GM21737 (cell line): ENCODE results near the gene GNRH2.
"Not testable (repeated sequence)": the region's sequence is repeated elsewhere in the genome, so short reads cannot be mapped to it uniquely, and the experiment has no call there.

Experiments
- ATAC-seq: cut with Tn5 transposase; IDR thresholded peaks from one replicate; pipeline ENCODE4 v1.9.1; 2021; ENCODE audit warnings: mild to moderate bottlenecking, moderate library complexity; ENCODE audit not compliant: unreplicated experiment

GNRH2 gene, protein sequence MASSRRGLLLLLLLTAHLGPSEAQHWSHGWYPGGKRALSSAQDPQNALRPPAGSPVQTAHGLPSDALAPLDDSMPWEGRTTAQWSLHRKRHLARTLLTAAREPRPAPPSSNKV

DNA sequence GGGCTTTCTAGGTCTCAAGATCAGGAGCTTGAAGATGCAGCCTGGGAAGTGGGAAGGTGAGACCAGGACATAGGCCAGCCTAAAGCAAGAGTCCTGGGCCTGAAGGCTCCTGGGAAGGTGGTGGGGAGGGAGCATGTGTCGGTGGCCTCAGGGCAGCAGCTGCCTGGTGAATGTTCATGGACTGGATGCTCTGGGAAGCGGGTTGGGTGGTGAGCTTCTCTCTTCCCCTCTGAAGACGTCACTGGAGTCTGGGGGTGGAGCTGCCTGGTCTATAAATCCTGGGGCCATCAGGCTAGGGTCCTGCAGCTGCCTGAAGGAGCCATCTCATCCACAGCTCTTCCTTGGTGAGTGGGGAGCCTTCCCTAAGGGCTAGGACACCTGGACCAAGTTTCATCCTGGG, at the start of gene GNRH2:
Gene GNRH2 (plus strand): TSS at position 301 of the 400 bp plus-strand sequence. CDS start 793 bp downstream, outside the sequence.
- ATAC-seq, result no peak

DNA sequence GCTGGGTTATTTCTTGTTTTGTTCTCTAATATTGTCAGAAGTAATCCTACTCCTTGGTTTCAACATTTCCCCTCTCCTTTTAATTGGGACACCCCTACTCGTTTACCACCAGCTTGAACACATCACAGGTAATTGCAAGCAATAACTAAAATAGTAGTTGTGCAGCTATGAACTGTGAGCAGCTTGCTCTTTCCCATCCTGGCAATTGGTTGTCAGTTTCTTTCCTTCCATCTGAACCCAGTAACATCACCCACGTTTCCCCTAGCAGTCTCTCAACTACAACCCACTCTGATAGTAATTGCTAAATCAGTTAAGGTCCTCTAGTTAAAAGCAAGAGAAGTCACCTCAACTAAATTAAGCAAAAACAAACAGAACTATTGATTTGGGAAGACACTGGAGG, 47.6 kb upstream of the GNRH2 start:
- no peak for ATAC-seq

DNA sequence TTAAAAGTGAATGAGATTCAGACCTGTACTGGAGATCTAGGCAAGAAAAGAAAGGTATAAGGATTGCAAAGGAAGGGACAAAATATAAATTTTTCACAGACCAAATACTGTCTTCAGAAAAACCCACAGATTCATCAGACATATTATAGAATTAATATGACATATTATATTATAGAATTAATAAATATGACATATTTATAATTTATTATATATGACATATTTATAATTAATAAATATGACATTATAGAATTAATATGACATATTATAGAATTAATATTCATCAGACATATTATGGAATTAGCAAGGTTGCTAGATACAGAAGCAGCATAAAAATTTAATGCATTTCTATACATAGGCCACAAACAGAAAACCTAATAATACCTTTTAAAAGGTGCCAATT, 44.7 kb upstream of the GNRH2 start:
- no peak for ATAC-seq

DNA sequence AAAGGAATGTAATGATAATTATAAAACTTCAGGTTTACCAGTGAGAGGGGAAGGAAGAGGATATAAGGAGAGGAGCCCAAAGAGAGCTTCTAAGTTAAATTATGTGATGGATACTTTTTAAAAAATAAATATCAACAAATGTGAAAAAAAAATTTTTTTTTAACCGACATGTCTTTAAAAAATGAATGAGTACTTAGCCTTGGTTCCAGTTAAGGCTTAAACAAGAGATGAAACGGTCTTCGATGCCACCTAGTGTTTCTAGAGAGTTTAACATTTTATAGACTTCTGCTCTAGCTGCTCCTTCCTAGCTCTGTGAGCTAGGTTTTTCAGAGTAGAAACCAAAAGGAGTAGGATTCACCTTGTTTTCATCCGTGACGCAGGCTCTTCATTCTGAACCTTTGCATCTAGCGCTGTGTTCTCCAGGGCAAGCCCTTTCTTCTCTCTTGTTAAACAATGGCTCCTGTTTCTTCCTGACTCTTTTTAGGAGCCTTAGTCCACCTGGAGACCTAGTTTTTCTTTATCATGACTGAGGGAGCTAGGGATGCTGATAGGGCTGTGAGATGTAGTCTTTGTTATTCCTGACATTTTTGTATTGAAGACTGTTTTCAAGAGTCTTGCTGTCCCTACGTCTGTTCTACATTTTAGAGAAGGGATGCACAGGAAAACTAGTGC, 42.4 kb upstream of the GNRH2 start:
- ATAC-seq, result no peak

DNA sequence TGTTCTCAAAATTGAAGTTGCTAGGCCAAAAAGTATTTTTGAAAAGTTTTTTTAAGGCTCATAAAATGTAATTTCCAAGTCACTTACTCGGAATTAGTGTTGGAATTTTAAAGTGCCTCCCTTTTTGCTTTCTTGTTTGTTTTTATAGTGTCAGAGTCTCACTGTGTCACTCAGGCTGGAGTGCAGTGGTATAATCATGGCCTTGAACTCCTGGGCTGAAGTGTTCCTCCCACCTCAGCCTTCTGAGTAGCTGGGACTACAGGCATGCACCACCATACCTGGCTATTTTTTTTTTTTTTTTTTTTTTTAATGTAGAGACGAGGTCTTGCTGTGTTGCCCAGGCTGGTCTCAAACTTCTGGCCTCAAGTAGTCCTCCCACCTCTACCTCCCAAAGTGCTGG, 40.0 kb upstream of the GNRH2 start:
- ATAC-seq, result no peak

DNA sequence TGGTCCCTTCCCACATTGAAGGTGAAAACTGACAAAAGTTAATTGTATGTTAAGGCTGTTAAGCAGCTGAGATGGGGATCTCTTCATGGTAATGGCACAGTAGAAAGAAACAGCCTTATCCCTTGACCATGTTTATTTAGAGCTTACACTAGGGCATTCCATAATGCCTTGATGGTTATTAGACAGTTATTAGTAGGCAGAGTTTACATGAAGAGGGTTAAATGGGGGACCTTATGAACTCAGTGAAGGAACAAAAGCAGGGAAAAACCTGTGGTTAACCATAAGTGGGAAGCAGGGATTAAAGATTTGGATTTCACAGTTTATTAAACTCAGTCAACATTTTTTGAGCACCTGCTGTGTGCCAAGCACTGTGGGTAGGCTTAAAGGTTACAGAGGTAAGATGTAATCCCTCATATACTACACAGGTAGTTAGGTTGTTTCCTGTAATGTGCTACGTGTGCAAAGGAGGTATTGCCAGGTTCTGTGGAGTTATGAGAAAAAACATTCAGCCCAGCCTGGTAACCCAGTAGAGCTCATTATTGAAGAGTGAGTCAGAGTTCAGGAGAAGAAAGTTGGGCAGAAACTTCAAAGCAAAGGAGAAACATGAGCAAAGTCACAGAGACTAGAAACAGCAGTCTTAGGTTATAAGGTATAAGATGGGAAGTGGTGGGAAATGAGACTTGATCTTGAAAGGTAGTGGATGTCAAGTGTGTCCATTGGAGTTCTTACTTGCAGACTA, 32.3 kb upstream of the GNRH2 start:
- ATAC-seq, result no peak

DNA sequence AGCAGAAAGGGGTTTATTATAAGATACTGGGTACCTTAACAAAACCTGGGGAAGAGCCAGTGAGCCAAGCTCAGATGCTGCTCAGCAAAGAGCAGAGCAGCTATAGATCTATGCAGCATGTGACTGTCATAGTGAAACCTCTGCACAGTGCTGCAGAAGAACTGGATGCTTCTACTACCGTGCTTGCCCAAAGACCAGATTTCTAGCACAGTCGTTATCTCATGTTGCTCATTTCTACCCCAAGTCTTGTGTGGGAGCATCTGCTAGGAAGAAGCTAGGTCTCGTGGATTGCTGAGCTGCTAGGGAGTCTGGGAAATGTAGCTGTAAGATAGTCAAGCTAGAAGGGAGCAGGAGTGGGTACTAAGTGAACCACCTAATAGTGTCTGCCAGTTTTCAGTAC, 31.7 kb upstream of the GNRH2 start:
- ATAC-seq, result no peak

DNA sequence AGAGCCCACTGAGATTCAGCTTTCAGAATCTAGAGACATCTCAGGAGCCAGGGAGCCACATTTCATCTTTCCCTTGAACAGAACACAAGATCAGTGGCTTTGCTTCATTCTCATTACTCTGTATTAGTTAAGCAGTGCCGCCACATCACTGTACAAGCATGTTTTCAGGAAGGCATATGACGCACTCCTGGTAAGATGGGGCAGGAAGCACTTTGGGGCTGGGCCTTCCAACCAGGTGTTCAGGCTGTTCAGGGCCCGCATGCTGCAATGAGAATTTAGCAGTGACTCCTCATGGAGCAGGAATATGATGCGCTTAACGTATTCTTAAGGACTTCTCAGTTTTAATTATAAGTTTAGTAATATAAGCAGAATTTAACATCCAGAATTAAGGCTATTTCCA, 29.7 kb upstream of the GNRH2 start:
- ATAC-seq, result no peak

DNA sequence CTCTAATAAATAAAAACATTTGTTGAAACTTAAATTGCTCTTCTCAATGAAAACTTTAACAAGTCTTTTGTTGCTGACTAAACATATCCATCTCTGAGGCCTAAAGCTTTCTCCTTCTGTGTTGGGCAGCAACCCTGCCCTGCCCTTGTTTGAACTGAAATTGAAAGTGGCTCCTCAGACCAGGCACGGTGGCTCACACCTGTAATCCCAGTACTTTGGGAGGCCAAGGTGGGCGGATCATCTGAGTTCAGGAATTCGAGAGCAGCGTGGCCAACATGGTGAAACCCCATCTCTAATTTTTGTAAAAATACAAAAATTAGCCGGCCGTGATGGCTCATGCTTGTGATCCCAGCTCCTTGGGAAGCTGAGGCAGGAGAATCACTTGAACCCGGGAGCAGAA, 29.2 kb upstream of the GNRH2 start:
- ATAC-seq, result no peak

DNA sequence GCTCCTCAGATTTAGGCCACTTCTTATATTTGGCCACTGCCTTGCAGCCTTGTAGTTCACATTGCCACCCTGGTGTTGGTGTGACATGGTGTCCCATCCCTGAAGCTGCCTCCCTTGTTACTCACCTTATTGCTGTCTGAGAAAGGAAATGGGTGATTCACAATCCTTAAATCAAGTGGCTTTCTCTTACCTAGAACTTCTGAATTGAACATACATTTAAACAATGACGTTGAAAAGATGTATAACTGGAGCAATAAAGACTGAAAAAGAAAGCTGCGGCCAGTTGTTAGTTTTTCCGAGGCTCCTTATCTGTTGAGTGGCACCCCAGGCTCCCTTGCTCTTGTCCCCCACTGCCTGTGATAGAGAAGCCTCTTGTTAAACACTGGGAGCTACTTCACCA, 28.8 kb upstream of the GNRH2 start:
- ATAC-seq, result no peak

DNA sequence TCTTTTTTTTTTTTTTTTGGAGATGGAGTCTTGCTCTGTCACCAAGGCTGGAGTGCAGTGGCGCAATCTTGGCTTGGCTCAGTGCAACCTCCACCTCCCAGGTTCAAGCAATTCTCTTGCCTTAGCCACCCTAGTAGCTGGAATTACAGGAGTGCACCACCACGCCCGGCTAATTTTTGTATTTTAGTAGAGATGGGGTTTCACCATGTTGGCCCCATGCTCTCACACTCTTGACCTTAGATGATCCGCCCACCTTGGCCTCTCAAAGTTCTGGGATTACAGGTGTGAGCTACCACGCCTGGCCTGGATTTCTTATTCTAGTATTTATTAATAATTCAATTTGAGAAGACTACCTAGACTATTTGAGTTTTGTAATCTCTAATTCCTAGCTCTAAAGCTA, 28.1 kb upstream of the GNRH2 start:
- ATAC-seq, result not testable (repeated sequence)

DNA sequence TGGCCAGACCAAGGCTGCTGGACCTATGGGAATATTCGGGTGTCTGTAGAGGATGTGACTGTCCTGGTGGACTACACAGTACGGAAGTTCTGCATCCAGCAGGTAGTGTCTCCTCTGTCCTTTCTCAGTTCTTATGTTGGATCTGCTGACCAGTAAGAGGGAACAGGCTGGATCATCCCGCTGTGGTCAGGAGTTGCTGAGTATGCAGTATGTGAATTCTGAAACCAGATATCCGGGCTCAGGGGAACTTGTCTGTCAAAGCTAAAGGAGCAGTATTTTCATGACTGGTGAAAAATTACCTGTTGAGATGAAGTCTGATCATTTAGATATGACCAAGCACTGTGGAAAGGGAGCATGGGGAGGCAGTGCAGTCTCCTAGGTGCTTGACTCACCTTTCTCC, 22.1 kb upstream of the GNRH2 start:
- no peak for ATAC-seq

DNA sequence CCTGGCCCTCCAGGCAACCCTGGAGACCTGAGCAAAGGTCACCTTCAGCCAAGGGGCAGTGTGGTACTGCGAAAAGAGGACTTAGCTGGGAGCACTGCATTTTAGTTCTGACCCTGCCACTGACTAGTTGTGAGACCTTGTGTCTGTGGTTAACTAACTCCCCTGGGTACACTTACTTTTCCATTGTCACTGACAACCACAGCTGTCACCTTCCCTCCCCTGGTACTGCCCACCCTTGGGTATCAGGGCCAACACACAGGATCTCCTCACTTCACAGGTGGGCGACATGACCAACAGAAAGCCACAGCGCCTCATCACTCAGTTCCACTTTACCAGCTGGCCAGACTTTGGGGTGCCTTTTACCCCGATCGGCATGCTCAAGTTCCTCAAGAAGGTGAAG, 21.6 kb upstream of the GNRH2 start:
- ATAC-seq, result no peak

DNA sequence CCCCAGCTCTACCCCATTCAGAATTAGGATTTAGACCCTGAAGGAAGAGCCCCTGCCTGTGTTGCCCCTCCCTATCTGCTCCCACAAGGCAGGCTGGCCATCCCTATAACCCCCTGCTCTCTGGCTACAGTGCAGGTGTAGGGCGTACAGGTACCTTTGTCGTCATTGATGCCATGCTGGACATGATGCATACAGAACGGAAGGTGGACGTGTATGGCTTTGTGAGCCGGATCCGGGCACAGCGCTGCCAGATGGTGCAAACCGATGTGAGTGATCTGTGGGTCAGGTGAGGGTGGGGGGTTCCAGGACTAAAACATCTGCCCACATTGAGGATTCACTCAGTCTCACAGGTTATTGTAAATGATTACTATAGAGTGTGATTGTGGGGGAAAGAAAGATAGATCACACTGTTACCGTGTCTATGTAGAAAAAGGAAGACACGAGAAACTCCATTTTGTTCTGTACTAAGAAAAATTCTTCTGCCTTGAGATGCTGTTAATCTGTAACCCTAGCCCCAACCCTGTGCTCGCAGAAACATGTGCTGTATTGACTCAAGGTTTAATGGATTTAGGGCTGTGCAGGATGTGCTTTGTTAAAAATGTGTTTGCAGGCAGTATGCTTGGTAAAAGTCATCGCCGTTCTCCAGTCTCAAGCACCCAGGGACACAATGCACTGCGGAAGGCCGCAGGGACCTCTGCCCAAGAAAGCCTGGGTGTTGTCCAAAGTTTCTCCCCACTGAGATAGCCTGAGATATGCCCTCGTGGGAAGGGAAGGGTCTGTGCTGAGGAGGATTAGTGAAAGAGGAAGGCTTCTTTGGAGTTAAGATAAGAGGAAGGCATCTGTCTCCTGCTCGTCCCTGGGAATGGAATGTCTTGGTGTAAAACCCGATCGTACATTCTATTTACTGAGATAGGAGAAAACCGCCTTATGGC, 20.6 kb upstream of the GNRH2 start:
- not testable (repeated sequence) for ATAC-seq

DNA sequence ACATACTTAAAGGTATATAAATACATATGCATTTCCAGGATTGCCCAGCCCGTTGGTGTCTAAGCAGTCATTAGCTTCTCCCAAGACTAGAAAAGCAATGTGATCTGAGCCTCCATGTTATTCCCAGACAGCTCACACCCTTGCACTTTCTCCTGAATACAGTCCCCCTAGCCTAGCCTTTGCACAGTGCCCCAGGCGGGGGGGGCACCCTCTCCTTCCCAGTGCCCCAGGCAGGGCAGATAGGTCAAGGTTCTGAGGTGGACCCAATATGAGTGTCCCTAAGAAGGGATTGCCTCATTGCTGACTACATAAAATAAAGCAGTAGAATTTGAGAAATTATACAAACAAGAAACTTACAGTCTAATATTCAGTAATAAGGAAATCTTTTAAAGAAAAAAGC, 15.4 kb upstream of the GNRH2 start:
- no peak for ATAC-seq

DNA sequence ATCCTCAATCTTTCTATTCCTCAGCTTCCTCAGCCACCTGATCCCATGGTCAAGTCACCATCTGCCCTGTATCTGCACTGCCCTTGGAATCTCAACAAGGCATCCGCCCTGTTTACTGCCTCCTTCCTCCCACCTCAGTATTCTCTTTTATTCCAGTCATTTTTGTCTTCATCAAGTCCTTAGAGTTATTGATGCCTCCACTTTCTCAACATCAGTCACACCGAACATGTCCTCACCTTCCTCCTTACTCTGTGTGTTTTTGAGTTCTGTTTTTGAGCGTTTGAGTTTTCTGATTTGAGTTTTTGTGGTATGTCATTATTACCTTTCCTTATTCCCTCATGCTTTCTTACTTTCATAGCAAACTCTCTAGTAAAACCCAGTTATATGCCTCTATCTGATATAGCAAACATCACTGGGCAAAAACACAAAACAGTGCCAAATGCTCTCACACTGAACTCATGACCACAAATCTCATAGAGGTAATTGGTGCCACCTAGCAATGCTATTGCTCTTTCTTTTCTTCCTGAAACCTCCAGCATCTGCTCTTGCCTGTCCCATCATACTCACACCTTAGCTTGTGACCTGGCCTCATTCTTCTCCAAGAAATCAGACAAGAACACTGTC, 11.8 kb upstream of the GNRH2 start:
- no peak for ATAC-seq

DNA sequence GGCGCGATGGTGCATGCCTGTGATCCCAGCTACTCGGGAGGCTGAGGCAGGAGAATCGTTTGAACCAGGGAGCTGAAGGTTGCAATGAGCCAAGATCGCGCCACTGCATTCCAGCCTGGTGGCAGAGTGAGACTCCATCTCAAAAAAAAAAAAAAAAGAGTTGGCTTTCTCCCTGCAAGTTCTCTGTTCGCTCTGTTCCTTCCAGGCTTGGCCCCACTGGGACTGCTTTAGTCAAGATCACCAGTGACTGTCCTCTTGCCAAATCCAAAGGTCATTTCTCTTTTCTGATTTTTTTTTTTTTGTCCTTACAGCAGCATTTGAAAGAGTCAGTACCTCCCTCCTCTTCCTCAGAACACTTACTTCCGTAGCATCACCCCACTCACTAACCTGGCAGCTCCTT, 10.8 kb upstream of the GNRH2 start:
- no peak for ATAC-seq

DNA sequence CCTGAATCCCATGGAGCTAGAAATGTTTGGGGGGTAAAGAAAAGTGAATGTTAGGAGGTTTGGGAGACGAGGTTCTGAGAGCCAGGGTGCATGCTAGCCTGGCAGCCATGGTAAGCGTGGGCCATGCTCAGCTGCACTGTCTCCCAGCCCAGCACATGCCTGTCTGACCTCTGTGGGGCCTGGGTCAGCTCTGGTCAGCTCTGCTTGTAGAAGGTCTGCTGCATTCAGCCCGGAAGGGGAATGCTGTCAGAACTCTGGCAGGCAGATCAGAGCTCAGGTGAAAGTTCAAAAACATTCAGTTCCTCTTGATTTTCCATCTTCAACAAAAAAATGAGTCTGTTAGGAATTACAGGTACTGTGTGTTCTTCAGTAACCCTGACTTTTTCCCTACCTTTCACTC, 5.8 kb upstream of the GNRH2 start:
- ATAC-seq, result no peak

DNA sequence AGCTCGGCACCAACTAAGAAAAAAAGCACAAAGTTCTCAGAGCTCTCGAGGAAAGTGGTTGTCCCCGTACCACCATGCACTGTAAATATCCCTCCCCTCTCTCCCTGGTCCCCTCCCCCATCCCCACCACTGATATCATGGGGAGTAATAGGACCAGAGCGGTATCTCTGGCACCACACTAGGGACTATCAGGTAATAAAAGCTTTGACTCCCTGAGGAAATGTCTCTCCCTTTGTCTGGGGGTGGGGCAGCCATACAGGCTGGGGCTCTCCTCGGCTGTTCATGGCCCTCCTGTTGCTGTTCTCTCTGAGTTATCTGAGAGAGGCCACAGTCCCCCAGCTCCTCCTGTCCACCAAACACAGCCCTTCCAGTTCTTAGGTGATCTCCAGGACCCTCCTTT, 5.0 kb upstream of the GNRH2 start:
- ATAC-seq, result no peak

DNA sequence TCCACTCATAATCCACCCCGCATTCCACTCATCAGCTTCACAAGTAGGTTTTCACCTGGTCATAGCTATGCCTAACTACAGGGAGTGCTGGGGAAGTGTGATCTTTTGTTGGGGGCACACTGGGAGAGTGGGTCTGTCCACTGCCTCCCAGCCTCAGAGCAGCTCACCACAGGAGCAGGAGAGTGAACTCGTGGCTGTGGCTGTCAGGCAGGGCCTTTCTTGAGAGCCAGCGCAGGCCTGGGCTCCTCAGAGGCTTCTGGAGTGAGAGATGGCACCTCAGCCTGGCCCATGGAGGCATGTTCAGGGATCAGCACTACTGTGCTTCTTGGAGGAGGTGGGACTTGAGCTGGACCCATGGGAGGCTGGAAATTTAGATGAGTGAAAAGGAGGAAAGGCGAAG, 4.0 kb upstream of the GNRH2 start:
- no peak for ATAC-seq

DNA sequence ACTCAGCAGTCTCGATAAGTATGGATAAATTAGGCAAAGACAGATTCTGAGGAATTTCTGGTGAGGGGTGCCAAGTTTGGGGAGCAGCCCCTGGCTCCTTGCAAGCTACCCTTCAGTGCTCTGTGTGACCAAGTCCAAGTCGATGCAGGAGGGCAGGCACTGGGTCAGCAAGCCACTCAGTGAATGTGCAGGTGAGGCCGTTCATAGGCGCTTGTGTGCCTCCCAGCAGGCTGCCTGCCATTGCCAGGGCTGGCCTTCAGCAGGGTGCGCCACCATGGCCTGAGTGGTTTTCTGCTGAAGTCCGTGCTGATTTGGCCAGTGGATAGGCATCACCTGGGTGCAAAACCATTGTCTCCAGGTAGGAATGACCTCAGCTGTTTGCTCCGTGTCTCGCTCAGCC, 3.3 kb upstream of the GNRH2 start:
- no peak for ATAC-seq
